ENCODE measurements around the gene USP12.

USP12 gene

GRCh38 chr13:27183561-27184147 is 12.0 kb upstream of the USP12 start:
- no peak for DNase-seq (ENCODE audit: low read depth in 2 of 3, low spot score in 1 of 3)

GRCh38 chr13:27182844-27183497 is 11.4 kb upstream of the USP12 start:
- no peak for DNase-seq (ENCODE audit: low read depth in 2 of 3, low spot score in 1 of 3)

GRCh38 chr13:27182054-27182453 is 10.4 kb upstream of the USP12 start:
- DNase-seq (ENCODE audit: low read depth in 2 of 3, low spot score in 1 of 3): no peak

- DNase-seq (ENCODE audit: low read depth in 2 of 3, low spot score in 1 of 3): no peak
Observed at GRCh38 chr13:27177852-27178251, 6.2 kb upstream of the USP12 start.

GRCh38 chr13:27176470-27177410 is 5.1 kb upstream of the USP12 start:
- no peak for DNase-seq (ENCODE audit: low read depth in 2 of 3, low spot score in 1 of 3)

GRCh38 chr13:27174766-27175455 is 3.3 kb upstream of the USP12 start:
- DNase-seq (ENCODE audit: low read depth in 2 of 3, low spot score in 1 of 3): no peak

- no peak for DNase-seq (ENCODE audit: low read depth in 2 of 3, low spot score in 1 of 3)
Observed at GRCh38 chr13:27172495-27172842, 858 bp upstream of the USP12 start.

GRCh38 chr13:27171827-27172494 is 350 bp upstream of the USP12 start:
- peak; percentile 64 to 87 (median 72) for DNase-seq (ENCODE audit: low read depth in 2 of 3, low spot score in 1 of 3)

GRCh38 chr13:27170516-27171243 is 931 bp downstream of the USP12 start:
- DNase-seq (ENCODE audit: low read depth in 2 of 3, low spot score in 1 of 3): peak in 2 of 3 donors; percentile 20 to 39

- DNase-seq (ENCODE audit: low read depth in 2 of 3, low spot score in 1 of 3): no peak
Observed at GRCh38 chr13:27170221-27170515, 1.4 kb downstream of the USP12 start.

- no peak for DNase-seq (ENCODE audit: low read depth in 2 of 3, low spot score in 1 of 3)
Observed at GRCh38 chr13:27168906-27169657, 2.5 kb downstream of the USP12 start.

- DNase-seq (ENCODE audit: low read depth in 2 of 3, low spot score in 1 of 3): no peak
Observed at GRCh38 chr13:27168086-27168485, 3.5 kb downstream of the USP12 start.

GRCh38 chr13:27166313-27166712 is 5.3 kb downstream of the USP12 start:
- DNase-seq (ENCODE audit: low read depth in 2 of 3, low spot score in 1 of 3): no peak

GRCh38 chr13:27161980-27162379 is 9.6 kb downstream of the USP12 start:
- no peak for DNase-seq (ENCODE audit: low read depth in 2 of 3, low spot score in 1 of 3)

- no peak for DNase-seq (ENCODE audit: low read depth in 2 of 3, low spot score in 1 of 3)
Observed at GRCh38 chr13:27161423-27161822, 10.2 kb downstream of the USP12 start.

- no peak for DNase-seq (ENCODE audit: low read depth in 2 of 3, low spot score in 1 of 3)
Observed at GRCh38 chr13:27160657-27161295, 10.8 kb downstream of the USP12 start.

- no peak for DNase-seq (ENCODE audit: low read depth in 2 of 3, low spot score in 1 of 3)
Observed at GRCh38 chr13:27159806-27160563, 11.6 kb downstream of the USP12 start.

GRCh38 chr13:27158335-27158734 is 13.3 kb downstream of the USP12 start:
- no peak for DNase-seq (ENCODE audit: low read depth in 2 of 3, low spot score in 1 of 3)

Measured in stimulated activated CD4-positive, alpha-beta T cell treated with anti-CD3 and anti-CD28 coated beads, Interleukin-12 subunit alpha, Interleukin-12 subunit beta, amount 100 ng/mL, for 48 hours (primary cell).